ENCODE data around the gene UTY.
"Not testable (repeated sequence)": the region's sequence is repeated elsewhere in the genome, so short reads cannot be mapped to it uniquely, and the experiment has no call there.

Gene UTY

GRCh38 chrY:13296176-13296890 lies 183.5 kb downstream of the UTY start:
- DNase-seq, result no peak

GRCh38 chrY:13295026-13295425 lies 184.8 kb downstream of the UTY start:
- no peak for DNase-seq

- no peak for DNase-seq
These were observed 188.6 kb downstream of the UTY start for GRCh38 chrY:13291199-13291598.

GRCh38 chrY:13282151-13283054 lies 197.4 kb downstream of the UTY start:
- DNase-seq, result not testable (repeated sequence)

GRCh38 chrY:13279561-13279960 lies 200.3 kb downstream of the UTY start:
- DNase-seq, result no peak

- no peak for DNase-seq
These were observed 208.1 kb downstream of the UTY start for GRCh38 chrY:13271706-13272105.

GRCh38 chrY:13253941-13254440 lies 225.8 kb downstream of the UTY start:
- not testable (repeated sequence) for DNase-seq

- no peak for DNase-seq
These were observed 229.4 kb downstream of the UTY start for GRCh38 chrY:13250421-13250820.

GRCh38 chrY:13243716-13244115 lies 236.1 kb downstream of the UTY start:
- no peak for DNase-seq

- DNase-seq, result no peak
These were observed 245.9 kb downstream of the UTY start for GRCh38 chrY:13233901-13234300.

GRCh38 chrY:13233118-13233517 lies 246.7 kb downstream of the UTY start:
- no peak for DNase-seq

- DNase-seq, result no peak
These were observed 252.4 kb downstream of the UTY start for GRCh38 chrY:13227354-13227953.

- DNase-seq, result no peak
These were observed 268.7 kb downstream of the UTY start for GRCh38 chrY:13210961-13211646.

- no peak for DNase-seq
These were observed 274.6 kb downstream of the UTY start for GRCh38 chrY:13205214-13205613.

Data from NCI-H1048 (cell line).